HG02588 (cell line): ENCODE results near the gene QDPR.

Experiments
- ATAC-seq: cut with Tn5 transposase; IDR thresholded peaks from one replicate; pipeline ENCODE4 v1.9.1; 2021; ENCODE audit warnings: mild to moderate bottlenecking, moderate library complexity; ENCODE audit not compliant: unreplicated experiment

The QDPR gene

DNA sequence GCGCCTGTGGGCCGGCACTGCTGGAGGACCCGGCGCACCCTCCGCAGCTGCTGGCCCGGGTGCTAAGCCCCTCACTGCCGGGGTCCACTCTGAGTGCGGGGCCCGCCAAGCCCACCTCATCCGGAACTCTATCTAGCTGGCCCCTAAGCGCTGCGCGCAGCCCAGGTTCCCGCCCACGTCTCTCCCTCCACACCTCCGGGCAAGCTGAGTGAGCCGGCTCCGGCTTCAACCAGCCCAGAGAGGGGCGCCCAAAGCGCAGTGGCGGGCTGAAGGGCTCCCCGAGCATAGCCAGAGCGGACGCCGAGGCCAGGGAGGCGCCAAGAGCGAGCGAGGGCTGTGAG, 75.2 kb downstream of the QDPR start:
- no peak for ATAC-seq
